ENCODE results near the gene DPF3. TPM values are rescaled to one million over a fixed set of nuclear protein-coding genes. Genes with fewer than 3 reads are reported as not detected.

DPF3 gene
- polyA plus RNA-seq, 2 donors = 0.16 to 0.37 TPM

Other genes starting within 250 kb of the DPF3 start
- gene DCAF4, start 32.4 kb upstream of the DPF3 start, polyA plus RNA-seq = 1 to 10 TPM; 5.6 to 7.5 TPM
- gene ZFYVE1, start 133.0 kb upstream of the DPF3 start, polyA plus RNA-seq = 1 to 10 TPM; 8.2 to 9.5 TPM
- gene RBM25, start 164.4 kb upstream of the DPF3 start, polyA plus RNA-seq = 10 to 100 TPM; 23.3 to 38.5 TPM
- gene PSEN1, start 242.4 kb upstream of the DPF3 start, polyA plus RNA-seq = 10 to 100 TPM; 21.1 to 23.3 TPM